Psoas muscle (tissue), 8 donors: ENCODE data around the gene ANP32E. TPM values are rescaled to one million over a fixed set of nuclear protein-coding genes. Genes with fewer than 3 reads are reported as not detected.
"Not testable (repeated sequence)": the region's sequence is repeated elsewhere in the genome, so short reads cannot be mapped to it uniquely, and the experiment has no call there.

Source experiments
- ATAC-seq, 4 donors: fragments of 200-7000 bp; cut with Tn5 transposase; one replicate each; pipeline ENCODE4 v1.9.1; 2020; ENCODE audit warnings: moderate library complexity in 3 of 4, mild to moderate bottlenecking in 2 of 4
- DNase-seq, 2 donors: peaks; one replicate each; pipeline ENCODE4 v3.0.0-alpha.2; 2020
- H3K27ac ChIP-seq: fragments of 200-600 bp; one replicate; pipeline ENCODE4 v1.8.0; 2022
- H3K27me3 ChIP-seq, 3 donors: fragments of 200-600 bp in 1 of 3; one replicate each; pipeline versions ENCODE4 v1.6.1 to v1.8.0; 2013 to 2022; ENCODE audit warnings: low read length in 2 of 3, mild to moderate bottlenecking in 2 of 3, moderate library complexity in 1 of 3; ENCODE audit not compliant: insufficient read depth in 3 of 3
- H3K36me3 ChIP-seq, 2 donors: fragments of 200-600 bp in 1 of 2; one replicate each; pipeline versions ENCODE4 v1.6.1 to v1.8.0; 2013 to 2022; ENCODE audit warnings: low read depth in 1 of 2, mild to moderate bottlenecking in 1 of 2, moderate library complexity in 1 of 2; ENCODE audit not compliant: insufficient read depth in 1 of 2
- H3K4me1 ChIP-seq: fragments of 200-600 bp; one replicate; pipeline ENCODE4 v1.8.0; 2022
- H3K4me3 ChIP-seq: fragments of 200-600 bp; one replicate; pipeline ENCODE4 v1.8.0; 2022; ENCODE audit warnings: mild to moderate bottlenecking
- H3K9me3 ChIP-seq: fragments of 200-600 bp; one replicate; pipeline ENCODE4 v1.8.0; 2022
- CTCF ChIP-seq: fragments of 200-600 bp; IDR thresholded peaks from one replicate; pipeline ENCODE4 v1.8.0; 2022; ENCODE audit warnings: antibody characterized with exemption
- WGBS, 3 donors: extraction: QIAGEN DNeasy Blood & Tissue Kit; methylation state at CpG; one replicate each; pipeline versions ENCODE4 v1.1.6 to v1.1.7; 2013; 5-methylcytosine and 5-hydroxymethylcytosine counted together
- intact Hi-C, 2 donors: fragments of 100-400 bp; cut with DNase I; formaldehyde crosslinking; loops; one replicate each; pipeline versions ENCODE4 v1.11.0 to v1.14.2; 2022
- polyA plus RNA-seq, 3 donors: library from polyadenylated mRNA; stranded (reverse); fragments of 200-250 nt; gene quantifications; one replicate each; pipeline ENCODE4 v1.2.3, GENCODE V29; 2013
- total RNA-seq, 4 donors: library from RNA; stranded (reverse); fragmentation: NEBNext Ultra II Directional in 2 of 4; extraction: Animal tissue kit (Norgen Biotek cat#: 25700) in 2 of 4; gene quantifications; one replicate each; pipeline versions ENCODE4 v1.2.1 to v1.2.4, GENCODE V29; 2021 to 2023
- donor health status: healthy with polysubstance abuse.
- donor health status: DM: no; HTN: no; CAD: no; lungs with moderate emphysema.
- donor health status: Bipolar disorder and iron deficiency.
- donor health status: healthy.
- donor health status: DM: yes; HTN: yes; CAD: no.
- donor health status: DM: no; HTN: no; CAD: no.
- donor health status: DM: no; HTN: no; CAD: no.
- donor health status: DM: yes; HTN: yes; CAD: no.

ANP32E gene
- total and polyA plus RNA-seq, 7 donors: 14.4 to 93.0 (median 27.4) TPM

DNA sequence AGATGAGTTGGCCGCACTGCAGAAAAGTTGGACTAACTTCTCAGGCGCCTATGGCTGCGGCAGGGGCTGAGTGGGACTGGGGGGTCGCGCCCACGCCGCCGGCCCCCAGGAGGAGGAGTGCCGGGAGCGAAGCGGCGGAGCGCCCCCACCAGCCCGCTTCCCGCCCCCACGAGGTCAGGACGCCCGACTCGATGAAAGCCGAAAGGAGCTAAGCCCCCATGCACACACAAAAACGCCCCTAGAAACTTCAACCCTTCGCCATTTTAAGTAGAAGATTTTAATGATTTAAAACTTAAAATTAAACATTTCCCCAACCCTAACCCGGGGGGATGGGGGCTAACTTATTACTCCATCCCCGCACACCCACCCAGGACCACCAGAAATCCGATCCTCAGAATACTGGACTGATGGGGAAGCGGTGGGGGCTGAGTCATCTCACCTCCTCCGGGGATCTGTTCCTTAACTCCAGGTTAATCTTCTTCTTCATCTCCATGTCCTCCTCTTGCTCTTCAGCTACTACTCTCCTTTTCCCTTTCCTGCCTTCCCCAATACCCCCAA, 539 bp downstream of the ANP32E start:
- ATAC-seq (peak; percentile 29 to 52 (median 38)), DNase-seq (peak in 1 of 2 donors; percentile 72)
- Histone ChIP-seq H3K4me3 (peak overlapping the region; percentile 83), H3K27me3 (no peaks in the 10 kb centered on the region), H3K9me3 (no peaks in the 10 kb centered on the region), H3K36me3 (peaks cover 0 to 12% of the 10 kb centered on the region in 2 donors), H3K4me1 (peaks cover 3% of the 10 kb centered on the region), H3K27ac (peak overlapping the region; percentile 98)
- 0% methylated on average over 23 to 27 of the region's 27 CpGs for WGBS, 3 donors
- intact Hi-C loops: loop anchor here in 1 of 2 donors (5.0 kb wide), 1 partner anchor 47 kb away; the partner anchor contains the start of gene CIART
- no peak for TF ChIP-seq CTCF

- intact Hi-C loops: loop anchor here in 1 of 2 donors (5.0 kb wide), 1 partner anchor 48 kb away; the partner anchor contains the start of gene CIART
- Histone ChIP-seq H3K27me3 (no peaks in the 10 kb centered on the region), H3K4me3 (peak overlapping the region; percentile 83), H3K27ac (peak overlapping the region; percentile 98), H3K4me1 (peaks cover 3% of the 10 kb centered on the region), H3K9me3 (no peaks in the 10 kb centered on the region), H3K36me3 (peaks cover 0 to 18% of the 10 kb centered on the region in 2 donors)
- 0 to 1% (median 1%) methylated on average over 76 to 78 of the region's 78 CpGs for WGBS, 3 donors
- peak; percentile 53 to 69 (median 64) for ATAC-seq
- DNase-seq: peak; percentile 84 to 90
- no peak for TF ChIP-seq CTCF
Observed at GRCh38 chr1:150234566-150235293, 1.2 kb downstream of the ANP32E start.

DNA sequence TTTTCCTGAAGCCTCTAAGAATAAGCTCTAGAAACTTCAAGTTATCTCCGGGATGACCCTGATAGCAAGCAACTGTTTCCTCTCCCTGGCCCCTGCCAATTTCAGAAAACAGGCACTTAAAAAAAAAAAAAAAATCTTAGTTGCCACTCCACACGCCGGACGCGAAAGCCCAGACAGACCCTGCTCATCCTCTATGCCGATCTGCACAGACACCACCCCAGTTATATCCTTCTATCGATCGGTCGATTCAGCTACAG, 1.7 kb downstream of the ANP32E start:
- Histone ChIP-seq H3K36me3 (peaks cover 0 to 23% of the 10 kb centered on the region in 2 donors), H3K4me3 (peak overlapping the region; percentile 83), H3K27me3 (no peaks in the 10 kb centered on the region), H3K27ac (peak overlapping the region; percentile 98), H3K9me3 (no peaks in the 10 kb centered on the region), H3K4me1 (peaks cover 3% of the 10 kb centered on the region)
- no peak for TF ChIP-seq CTCF
- DNase-seq (no peak), ATAC-seq (peak in 1 of 4 donors; percentile 3)
- 0% methylated on average over 9 of the region's 9 CpGs for WGBS, 3 donors
- intact Hi-C loops: no loop called here

DNA sequence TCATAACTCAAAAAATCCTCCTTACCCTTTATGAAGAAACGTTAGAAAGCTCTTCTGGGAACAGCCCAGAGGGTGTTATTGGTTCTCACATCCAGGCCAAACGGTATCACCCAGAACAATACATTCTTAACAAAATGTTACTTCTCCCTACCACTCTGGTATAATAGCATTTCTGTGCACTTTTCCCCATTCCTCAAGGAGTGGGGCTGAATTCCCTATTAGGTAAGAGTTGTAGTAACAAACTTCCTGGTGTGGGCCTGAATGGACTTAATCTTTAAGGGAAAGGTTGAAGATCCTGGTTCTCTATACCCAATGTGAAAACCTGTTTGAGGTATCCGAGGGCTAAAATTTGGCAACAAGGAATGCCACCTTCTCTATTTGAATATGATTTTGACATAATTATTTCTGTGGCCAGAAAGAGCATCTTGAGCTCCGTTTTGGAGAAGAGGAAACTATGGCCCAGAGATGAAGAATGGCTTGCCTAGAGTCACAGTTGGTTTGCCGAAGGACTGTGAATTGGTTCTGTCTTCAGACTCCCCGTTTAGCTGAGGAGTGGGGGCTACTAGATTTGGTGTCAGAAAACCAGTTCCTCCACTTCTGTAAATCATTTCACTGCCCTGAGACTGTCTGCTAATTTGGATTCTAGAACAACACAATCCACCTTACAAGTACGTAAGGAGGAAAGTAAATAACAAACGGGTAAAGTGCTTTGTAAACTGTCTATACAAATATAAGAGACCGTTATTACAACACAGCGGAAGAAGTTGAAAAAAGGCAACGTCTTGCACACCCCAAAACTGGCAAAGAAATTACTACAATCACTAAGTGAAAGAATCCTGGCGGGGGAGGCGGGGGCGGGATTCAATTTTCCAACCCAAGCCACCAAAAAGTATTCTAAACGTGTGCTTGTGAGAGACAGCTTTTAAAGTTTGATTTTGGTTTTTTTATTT, 2.3 kb downstream of the ANP32E start:
- TF ChIP-seq CTCF: no peak
- H3K27ac ChIP-seq: peak overlapping the region; percentile 98
- intact Hi-C loops: no loop called here

DNA sequence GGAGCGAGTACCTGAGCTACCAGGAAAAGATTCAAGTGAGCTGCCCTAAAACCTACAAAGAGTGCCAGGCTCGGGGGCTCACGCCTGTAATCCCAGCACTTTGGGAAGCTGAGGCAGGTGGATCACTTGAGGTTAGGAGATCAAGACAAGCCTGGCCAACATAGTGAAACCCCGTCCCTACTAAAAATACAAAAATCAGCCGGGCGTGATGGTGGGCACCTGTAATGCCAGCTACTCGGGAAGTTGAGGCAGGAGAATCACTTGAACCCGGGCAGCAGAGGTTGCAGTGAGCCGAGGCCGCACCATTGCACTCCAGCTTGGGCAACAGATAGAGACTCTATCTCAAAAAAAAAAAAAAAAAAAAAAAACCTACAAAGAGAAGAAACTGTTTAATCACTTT, 3.0 kb downstream of the ANP32E start:
- intact Hi-C loops: not testable (repeated sequence)

More for the DNA sequence above, 2.3 kb downstream of the ANP32E start:
- H3K36me3 ChIP-seq: peaks cover 0 to 28% of the 10 kb centered on the region in 2 donors
- WGBS, 3 donors: 18 to 29% (median 20%) methylated on average over 15 of the region's 15 CpGs
- H3K27me3 ChIP-seq: no peaks in the 10 kb centered on the region
- peak overlapping the region; percentile 83 for H3K4me3 ChIP-seq
- ATAC-seq: no peak
- H3K4me1 ChIP-seq: peaks cover 3% of the 10 kb centered on the region
- no peaks in the 10 kb centered on the region for H3K9me3 ChIP-seq
- peak in 1 of 2 donors; percentile 34 for DNase-seq

GRCh38 chr1:150228246-150228645, 7.7 kb downstream of the ANP32E start:
- peaks cover 6 to 81% of the 10 kb centered on the region in 2 donors for H3K36me3 ChIP-seq
- H3K9me3 ChIP-seq, H3K4me3 ChIP-seq, DNase-seq, H3K27me3 ChIP-seq, intact Hi-C loops, H3K27ac ChIP-seq, ATAC-seq, H3K4me1 ChIP-seq: not testable (repeated sequence)
- 95 to 96% (median 95%) methylated on average over 10 of the region's 10 CpGs for WGBS, 3 donors

More for the DNA sequence above, 3.0 kb downstream of the ANP32E start:
- H3K27me3 ChIP-seq, H3K4me1 ChIP-seq, DNase-seq, H3K4me3 ChIP-seq, ATAC-seq, H3K27ac ChIP-seq, H3K9me3 ChIP-seq: not testable (repeated sequence)
- WGBS, 3 donors: 91 to 96% (median 92%) methylated on average over 10 of the region's 10 CpGs
- H3K36me3 ChIP-seq: peaks cover 0 to 35% of the 10 kb centered on the region in 2 donors
